SKM-1 (cell line): ENCODE data around the gene RGS8.

Experiments
- DNase-seq: peaks from one replicate; lab custom pipeline; 2025; ENCODE audit not compliant: unreplicated experiment; lab: John Stamatoyannopoulos, UW

Gene RGS8

DNA sequence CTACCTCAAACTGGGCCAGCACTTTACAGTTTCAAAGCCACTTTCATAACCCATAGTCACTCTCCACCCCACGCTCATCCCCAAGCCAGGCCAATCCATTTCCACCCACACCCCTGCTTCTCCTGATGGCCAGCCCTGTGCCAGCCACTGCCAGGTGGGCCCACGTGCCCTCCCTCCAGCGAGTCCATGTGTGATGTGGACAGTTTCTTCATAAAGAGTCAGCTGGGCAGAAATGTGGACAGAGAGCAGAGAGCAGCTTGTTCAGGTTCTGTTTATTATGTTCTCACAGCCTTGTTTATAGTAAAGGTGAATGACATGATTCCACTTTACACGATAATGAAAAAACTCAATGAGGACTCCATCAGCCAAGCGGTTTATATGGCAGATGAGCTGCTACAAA lies 42.8 kb downstream of the RGS8 start:
- no peak for DNase-seq

DNA sequence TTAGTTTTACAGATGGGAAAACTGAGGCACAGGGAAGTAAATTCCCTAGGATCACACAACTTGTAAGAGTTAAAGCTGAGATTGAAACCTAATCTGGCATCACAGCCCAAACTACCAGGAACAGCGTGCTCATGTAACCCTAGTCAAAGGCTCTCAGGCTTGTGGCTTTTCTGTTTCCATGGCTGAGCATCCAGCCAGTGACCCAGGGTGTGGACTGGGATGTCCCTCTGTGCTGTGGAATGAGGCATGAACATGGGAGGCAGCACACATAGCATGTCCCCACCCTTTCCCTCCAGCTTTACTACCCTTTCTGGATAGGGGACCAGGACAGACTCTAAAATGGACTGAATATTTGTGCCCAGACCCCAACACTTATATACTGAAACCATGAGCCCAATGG lies 45.1 kb downstream of the RGS8 start:
- DNase-seq: no peak

DNA sequence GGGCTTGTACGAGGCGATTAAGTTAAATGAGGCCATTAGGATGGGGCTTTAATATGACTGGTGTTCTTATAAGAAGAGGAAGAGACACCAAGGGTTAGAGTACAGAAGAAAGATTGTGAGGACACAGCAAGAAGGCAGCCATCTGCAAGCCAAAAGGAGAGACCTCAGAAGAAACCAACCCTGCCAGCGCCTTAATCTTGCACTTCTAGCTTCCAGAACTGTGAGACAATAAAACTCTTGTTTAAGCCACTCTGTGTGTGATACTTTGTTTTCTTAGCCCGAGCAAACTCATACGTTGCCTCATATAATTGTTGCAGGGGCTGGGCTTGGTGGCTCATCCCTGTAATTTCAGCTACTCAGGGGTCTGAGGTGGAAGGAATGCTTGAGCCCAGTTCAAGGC lies 46.6 kb downstream of the RGS8 start:
- DNase-seq: no peak

DNA sequence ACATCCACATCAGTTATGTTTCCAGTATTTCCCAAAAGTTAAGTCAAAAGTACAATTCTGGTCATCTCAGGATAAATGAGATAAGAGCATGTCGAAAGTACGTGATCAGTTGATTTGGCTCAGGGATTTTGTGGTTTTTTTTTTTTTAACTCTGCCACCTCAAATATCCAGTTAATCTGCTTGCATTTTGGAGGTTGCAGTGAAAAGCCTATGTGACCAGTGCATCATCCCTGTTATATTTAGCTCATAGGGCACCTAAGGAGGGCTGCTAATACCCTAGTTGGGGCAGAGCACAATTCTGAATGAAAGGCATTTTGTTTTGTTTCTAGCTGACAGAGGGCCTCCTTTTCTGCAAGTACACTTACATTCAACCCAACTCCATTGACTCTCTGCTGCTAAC lies 48.5 kb downstream of the RGS8 start:
- no peak for DNase-seq
